Measurements from ENCODE around the gene IL4. TPM values are rescaled to one million over a fixed set of nuclear protein-coding genes. Genes with fewer than 3 reads are reported as not detected.
"Not testable (repeated sequence)": the region's sequence is repeated elsewhere in the genome, so short reads cannot be mapped to it uniquely, and the experiment has no call there.

The IL4 gene
- total RNA-seq, 1 donor from 2014 or later: not detected

GRCh38 chr5:132689513-132689912, 15.7 kb downstream of the IL4 start:
- no peak for DNase-seq (ENCODE audit: low read depth)
- no peak overlapping the region for H3K4me3 ChIP-seq (ENCODE audit: low read depth, low read length)
- no peak for TF ChIP-seq CTCF (IDR thresholded peaks at IDR 0.05; ENCODE audit: insufficient read depth, low read length, poor library complexity, severe bottlenecking)

GRCh38 chr5:132690156-132690555, 16.4 kb downstream of the IL4 start:
- no peak for DNase-seq (ENCODE audit: low read depth)
- H3K27me3 ChIP-seq (ENCODE audit: control insufficient read depth, insufficient read depth, low read length): no peaks in the 10 kb centered on the region
- no peaks in the 10 kb centered on the region for H3K36me3 ChIP-seq (ENCODE audit: control insufficient read depth, insufficient read depth, low read length)
- no peak overlapping the region for H3K4me3 ChIP-seq (ENCODE audit: low read depth, low read length)
- TF ChIP-seq CTCF (IDR thresholded peaks at IDR 0.05; ENCODE audit: insufficient read depth, low read length, poor library complexity, severe bottlenecking): no peak

More at GRCh38 chr5:132689513-132689912, 15.7 kb downstream of the IL4 start:
- Histone ChIP-seq H3K36me3 (ENCODE audit: control insufficient read depth, insufficient read depth, low read length) (no peaks in the 10 kb centered on the region), H3K27me3 (ENCODE audit: control insufficient read depth, insufficient read depth, low read length) (no peaks in the 10 kb centered on the region)

GRCh38 chr5:132691755-132692631, 18.2 kb downstream of the IL4 start:
- H3K27me3 ChIP-seq (ENCODE audit: control insufficient read depth, insufficient read depth, low read length); H3K4me3 ChIP-seq (ENCODE audit: low read depth, low read length); DNase-seq (ENCODE audit: low read depth); H3K36me3 ChIP-seq (ENCODE audit: control insufficient read depth, insufficient read depth, low read length): not testable (repeated sequence)

GRCh38 chr5:132692632-132692967, 18.8 kb downstream of the IL4 start:
- Histone ChIP-seq H3K4me3 (ENCODE audit: low read depth, low read length) (no peak overlapping the region), H3K36me3 (ENCODE audit: control insufficient read depth, insufficient read depth, low read length) (no peaks in the 10 kb centered on the region), H3K27me3 (ENCODE audit: control insufficient read depth, insufficient read depth, low read length) (no peaks in the 10 kb centered on the region)
- no peak for DNase-seq (ENCODE audit: low read depth)
- TF ChIP-seq CTCF (IDR thresholded peaks at IDR 0.05; ENCODE audit: insufficient read depth, low read length, poor library complexity, severe bottlenecking): no peak

- no peaks in the 10 kb centered on the region for H3K27me3 ChIP-seq (ENCODE audit: control insufficient read depth, insufficient read depth, low read length)
- H3K4me3 ChIP-seq (ENCODE audit: low read depth, low read length): no peak overlapping the region
- no peaks in the 10 kb centered on the region for H3K36me3 ChIP-seq (ENCODE audit: control insufficient read depth, insufficient read depth, low read length)
- DNase-seq (ENCODE audit: low read depth): no peak
- TF ChIP-seq CTCF (IDR thresholded peaks at IDR 0.05; ENCODE audit: insufficient read depth, low read length, poor library complexity, severe bottlenecking): no peak
These were observed 22.2 kb downstream of the IL4 start for GRCh38 chr5:132695956-132696355.

- peak; percentile 21 for DNase-seq (ENCODE audit: low read depth)
- H3K27me3 ChIP-seq (ENCODE audit: control insufficient read depth, insufficient read depth, low read length): no peaks in the 10 kb centered on the region
- no peak overlapping the region for H3K4me3 ChIP-seq (ENCODE audit: low read depth, low read length)
- H3K36me3 ChIP-seq (ENCODE audit: control insufficient read depth, insufficient read depth, low read length): no peaks in the 10 kb centered on the region
- no peak for TF ChIP-seq CTCF (IDR thresholded peaks at IDR 0.05; ENCODE audit: insufficient read depth, low read length, poor library complexity, severe bottlenecking)
These were observed 31.1 kb downstream of the IL4 start for GRCh38 chr5:132704875-132705274.

Measured in kidney epithelial cell (primary cell).